CD14-positive monocyte (primary cell): ENCODE results near the gene UBE4A. TPM values are rescaled to one million over a fixed set of nuclear protein-coding genes. Genes with fewer than 3 reads are reported as not detected.

ENCODE experiments used
- DNase-seq, 3 donors: peaks; one replicate each; pipeline ENCODE4 v3.0.0-alpha.2; 2011 to 2022
- H2AFZ ChIP-seq: 2 replicates; pipeline ENCODE4 v1.6.0; 2012; ENCODE audit warnings: mild to moderate bottlenecking, low read depth, low read length, inconsistent platforms; ENCODE audit not compliant: insufficient read depth, poor library complexity, severe bottlenecking
- H3K27ac ChIP-seq, 2 donors: 1 replicate in 1 of 2; 2 replicates in 1 of 2; pipeline ENCODE4 v1.5.1; 2012 to 2013; ENCODE audit warnings: low read length in 2 of 2, control low read depth in 1 of 2, inconsistent platforms in 1 of 2, low read depth in 1 of 2, mild to moderate bottlenecking in 1 of 2
- H3K27me3 ChIP-seq, 2 donors: one replicate each; pipeline versions ENCODE4 v1.6.0 to v1.6.1; 2011 to 2013; ENCODE audit warnings: low read length in 2 of 2; ENCODE audit not compliant: control insufficient read depth in 2 of 2, insufficient read depth in 2 of 2
- H3K36me3 ChIP-seq, 2 donors: replicated peaks in 1 of 2; 1 replicate in 1 of 2; 2 replicates in 1 of 2; pipeline versions ENCODE4 v1.5.1 to v1.6.1; 2012 to 2013; ENCODE audit warnings: low read length in 2 of 2, control low read depth in 1 of 2, inconsistent platforms in 1 of 2, mild to moderate bottlenecking in 1 of 2; ENCODE audit not compliant: insufficient read depth in 2 of 2, control insufficient read depth in 1 of 2
- H3K4me1 ChIP-seq, 2 donors: 1 replicate in 1 of 2; 2 replicates in 1 of 2; pipeline versions ENCODE4 v1.5.1 to v1.6.1; 2012 to 2013; ENCODE audit warnings: low read length in 2 of 2, control low read depth in 1 of 2, inconsistent platforms in 1 of 2, mild to moderate bottlenecking in 1 of 2, moderate library complexity in 1 of 2; ENCODE audit not compliant: insufficient read depth in 2 of 2, control insufficient read depth in 1 of 2
- H3K4me2 ChIP-seq: replicated peaks from 2 replicates; pipeline ENCODE3; 2012; ENCODE audit warnings: low read length, moderate library complexity, mild to moderate bottlenecking; ENCODE audit not compliant: poor library complexity, severe bottlenecking; ENCODE audit errors: extremely low read depth
- H3K4me3 ChIP-seq, 3 experiments: fragments of 200-600 bp in 1 of 3; sonication (generic) in 1 of 3; replicated peaks in 1 of 3; 1 replicate in 2 of 3; 2 replicates in 1 of 3; pipeline ENCODE4 v1.5.1; 2011 to 2013; ENCODE audit warnings: low read length in 3 of 3, mild to moderate bottlenecking in 3 of 3, control low read depth in 2 of 3, low read depth in 2 of 3, inconsistent platforms in 1 of 3, moderate library complexity in 1 of 3
- H3K79me2 ChIP-seq: 2 replicates; pipeline ENCODE4 v1.6.0; 2012; ENCODE audit warnings: mild to moderate bottlenecking, control low read depth, inconsistent platforms, low read length, moderate library complexity; ENCODE audit not compliant: insufficient read depth
- H3K9ac ChIP-seq: 2 replicates; pipeline ENCODE4 v1.6.0; 2017; ENCODE audit warnings: low read length, mild to moderate bottlenecking; ENCODE audit not compliant: insufficient read depth, poor library complexity, severe bottlenecking
- H3K9me3 ChIP-seq, 2 donors: replicated peaks in 1 of 2; 1 replicate in 1 of 2; 2 replicates in 1 of 2; pipeline versions ENCODE4 v1.5.1 to v1.6.1; 2012 to 2013; ENCODE audit warnings: low read length in 2 of 2, control low read depth in 1 of 2; ENCODE audit not compliant: control insufficient read depth in 1 of 2, insufficient read depth in 1 of 2
- H4K20me1 ChIP-seq: 2 replicates; pipeline ENCODE4 v1.6.0; 2012; ENCODE audit warnings: mild to moderate bottlenecking, low read length, control low read depth, moderate library complexity; ENCODE audit not compliant: insufficient read depth
- H3K27ac Mint-ChIP-seq, 7 donors: one replicate each; pipeline ENCODE4 v1.8.0; 2020; ENCODE audit warnings: mild to moderate bottlenecking in 7 of 7, mixed read lengths in 7 of 7, moderate library complexity in 6 of 7, inconsistent platforms in 2 of 7
- H3K27me3 Mint-ChIP-seq, 3 donors: one replicate each; pipeline ENCODE4 v1.8.0; 2021 to 2022; ENCODE audit warnings: low read depth in 3 of 3, mild to moderate bottlenecking in 3 of 3, mixed read lengths in 3 of 3, moderate library complexity in 3 of 3, inconsistent platforms in 1 of 3
- H3K36me3 Mint-ChIP-seq, 2 donors: one replicate each; pipeline ENCODE4 v1.8.0; 2020; ENCODE audit warnings: mixed read lengths in 2 of 2, inconsistent platforms in 1 of 2, mild to moderate bottlenecking in 1 of 2
- H3K4me1 Mint-ChIP-seq: one replicate; pipeline ENCODE4 v1.8.0; 2020; ENCODE audit warnings: mild to moderate bottlenecking, mixed read lengths
- H3K4me3 Mint-ChIP-seq, 2 donors: one replicate each; pipeline ENCODE4 v1.8.0; 2020; ENCODE audit warnings: mild to moderate bottlenecking in 2 of 2, mixed read lengths in 2 of 2, moderate library complexity in 1 of 2
- H3K9me3 Mint-ChIP-seq, 7 donors: one replicate each; pipeline ENCODE4 v1.8.0; 2020 to 2022; ENCODE audit warnings: mixed read lengths in 7 of 7, mild to moderate bottlenecking in 6 of 7, moderate library complexity in 6 of 7, inconsistent platforms in 2 of 7
- CTCF ChIP-seq: fragments of 200-600 bp; IDR thresholded peaks from one replicate; pipeline ENCODE4 v1.8.0; 2022; ENCODE audit warnings: antibody characterized with exemption, mild to moderate bottlenecking
- WGBS: methylation state at CpG from one replicate; pipeline ENCODE4 v1.1.5; 2013; ENCODE audit warnings: missing lambda C conversion rate; ENCODE audit not compliant: insufficient coverage; 5-methylcytosine and 5-hydroxymethylcytosine counted together
- intact Hi-C, 2 donors: fragments of 100-400 bp; cut with micrococcal nuclease; formaldehyde crosslinking; loops; one replicate each; pipeline versions ENCODE4 v1.15.0 to v1.15.1; 2023
- polyA plus RNA-seq, 3 donors: library from polyadenylated mRNA; depleted of rRNA in 1 of 3; unstranded in 2 of 3; stranded (reverse) in 1 of 3; fragments of 300-500 nt in 2 of 3; fragments of >200 nt in 1 of 3; fragmentation: Illumina TruSeq in 2 of 3; gene quantifications; 1 replicate in 2 of 3; 2 replicates in 1 of 3; pipeline ENCODE4 v1.2.3, GENCODE V29; 2012 to 2021

Gene UBE4A
- polyA plus RNA-seq, 3 donors: 21.6 to 33.9 (median 22.7) TPM

GRCh38 chr11:118312328-118312727 lies 47.1 kb upstream of the UBE4A start:
- Histone ChIP-seq H3K9me3 (no peaks in the 10 kb centered on the region), H3K79me2 (no peaks in the 10 kb centered on the region), H3K9ac (no peak overlapping the region), H2AFZ (no peak overlapping the region), H4K20me1 (no peaks in the 10 kb centered on the region), H3K27ac (no peak overlapping the region), H3K36me3 (no peaks in the 10 kb centered on the region), H3K4me3 (no peak overlapping the region), H3K27me3 (no peaks in the 10 kb centered on the region), H3K4me1 (peaks cover 23 to 25% of the 10 kb centered on the region in 2 donors), H3K4me2 (no peak overlapping the region)
- intact Hi-C loops: no loop called here
- 83% methylated on average over 1 of the region's 2 CpGs for WGBS
- Mint-ChIP-seq H3K4me1 (peaks cover 26% of the 10 kb centered on the region), H3K9me3 (peaks cover 0 to 3% (median 0%) of the 10 kb centered on the region in 7 donors), H3K4me3 (no peak overlapping the region), H3K36me3 (no peaks in the 10 kb centered on the region), H3K27ac (no peak overlapping the region), H3K27me3 (peaks cover 0 to 3% (median 3%) of the 10 kb centered on the region in 3 donors)
- DNase-seq: no peak
- no peak for TF ChIP-seq CTCF

GRCh38 chr11:118313242-118313641 lies 46.2 kb upstream of the UBE4A start:
- peaks cover 0 to 4% (median 0%) of the 10 kb centered on the region in 7 donors for H3K9me3 Mint-ChIP-seq
- H3K4me1 Mint-ChIP-seq: peaks cover 32% of the 10 kb centered on the region
- no peak overlapping the region for H3K4me3 ChIP-seq
- H3K9ac ChIP-seq: no peak overlapping the region
- H3K4me1 ChIP-seq: peaks cover 32 to 34% of the 10 kb centered on the region in 2 donors
- no peak for DNase-seq
- no peak overlapping the region for H3K27ac ChIP-seq
- no CpG with 5 or more reads among the region's 4 CpGs for WGBS
- no peak for TF ChIP-seq CTCF
- H3K4me3 Mint-ChIP-seq: no peak overlapping the region
- H3K27ac Mint-ChIP-seq: no peak overlapping the region
- H3K36me3 Mint-ChIP-seq: no peaks in the 10 kb centered on the region
- H3K9me3 ChIP-seq: no peaks in the 10 kb centered on the region
- no peaks in the 10 kb centered on the region for H3K79me2 ChIP-seq
- no peaks in the 10 kb centered on the region for H3K36me3 ChIP-seq
- no peak overlapping the region for H3K4me2 ChIP-seq
- no peaks in the 10 kb centered on the region for H4K20me1 ChIP-seq
- H2AFZ ChIP-seq: no peak overlapping the region
- intact Hi-C loops: no loop called here
- H3K27me3 ChIP-seq: no peaks in the 10 kb centered on the region
- H3K27me3 Mint-ChIP-seq: peaks cover 0 to 4% (median 3%) of the 10 kb centered on the region in 3 donors
